ENCODE results near the gene PARN.
"Not testable (repeated sequence)": the region's sequence is repeated elsewhere in the genome, so short reads cannot be mapped to it uniquely, and the experiment has no call there.

Gene PARN

DNA sequence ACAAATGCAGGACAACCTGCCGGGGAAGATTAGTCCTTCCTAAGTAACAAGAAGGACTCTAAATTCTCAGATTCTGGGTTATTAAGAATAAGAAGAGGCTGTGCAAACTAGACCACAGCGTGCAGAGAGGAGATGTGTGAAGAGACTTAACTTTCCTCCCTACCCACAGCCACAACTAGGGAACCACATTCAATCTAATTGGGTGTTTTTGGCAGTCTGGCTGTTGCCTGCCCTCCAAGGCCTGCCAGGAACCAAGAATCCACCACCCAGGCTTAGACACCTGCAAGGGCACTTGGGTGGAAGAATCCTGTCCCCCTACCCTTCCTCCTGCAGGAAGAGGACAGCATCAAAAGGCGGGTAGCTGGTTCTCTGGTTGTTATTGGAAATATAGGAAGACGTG is 202.0 kb downstream of the PARN start:
- no peak for FAIRE-seq

DNA sequence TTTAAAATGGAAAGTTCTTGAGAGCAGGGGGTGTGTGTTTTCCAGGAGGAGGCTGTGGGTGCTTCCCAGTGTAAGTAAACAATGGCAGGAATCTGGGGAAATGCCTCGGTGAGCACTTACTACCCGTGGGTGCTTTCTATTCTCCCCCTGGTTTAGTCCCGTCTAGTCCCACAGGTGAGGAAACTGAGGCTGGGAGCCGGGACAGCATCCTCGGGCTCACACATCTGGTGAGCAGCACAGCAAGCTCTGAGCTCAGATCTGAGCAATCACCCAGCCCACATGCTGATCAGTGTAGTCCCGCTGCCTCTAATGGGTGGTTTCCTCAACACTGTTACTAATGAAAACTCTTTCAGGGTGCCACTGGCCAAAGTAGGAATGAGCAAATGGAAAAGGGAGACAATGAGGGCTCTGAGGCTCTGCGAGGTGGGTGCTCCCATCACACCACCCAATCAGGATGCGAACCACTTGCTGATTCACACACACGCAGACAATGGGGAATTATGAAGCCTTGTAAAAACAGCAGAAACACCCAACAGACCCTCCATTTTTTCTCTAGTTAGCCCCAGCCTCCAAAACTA is 202.6 kb downstream of the PARN start:
- no peak for FAIRE-seq

DNA sequence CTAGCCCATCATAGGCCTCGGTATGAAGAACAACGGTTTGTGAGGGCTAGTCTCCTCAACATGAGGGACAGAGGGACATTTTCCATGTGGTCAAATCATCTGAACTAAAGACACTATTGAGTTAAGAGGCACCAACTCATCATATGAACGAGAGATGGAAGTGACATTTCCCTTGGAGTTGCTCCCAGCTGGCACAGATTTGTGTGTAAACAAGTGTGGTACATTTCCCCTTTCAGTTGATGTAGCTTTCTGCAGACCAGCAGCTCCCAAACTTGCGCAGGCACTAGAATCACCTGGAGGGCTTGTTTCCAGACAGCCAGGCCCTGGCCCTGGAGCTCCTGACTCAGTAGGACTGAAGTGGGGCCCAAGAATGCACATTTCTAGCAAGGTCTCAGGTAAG is 205.5 kb downstream of the PARN start:
- FAIRE-seq = no peak

DNA sequence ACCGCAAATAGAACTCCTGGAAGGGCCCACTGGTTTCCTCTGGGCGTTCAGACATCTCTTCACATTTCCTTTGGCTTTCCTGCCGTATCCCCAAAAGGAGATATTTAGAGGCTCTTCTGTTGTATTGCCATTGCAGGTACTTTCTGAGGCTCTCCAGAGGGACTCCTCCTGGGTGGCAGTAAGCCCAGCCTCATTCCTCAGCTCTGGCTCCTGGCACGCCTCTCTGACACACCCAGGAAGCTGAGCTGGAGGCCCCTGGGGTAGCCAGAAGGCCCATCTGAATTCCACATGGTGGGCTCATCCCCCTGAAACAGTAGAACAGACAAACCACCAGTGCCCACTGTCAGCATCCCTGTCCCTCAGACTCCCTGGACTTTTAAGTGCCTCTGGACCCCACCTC is 206.7 kb downstream of the PARN start:
- FAIRE-seq = no peak

GRCh38 chr16:14420721-14421488 is 209.2 kb downstream of the PARN start:
- no peak for FAIRE-seq

GRCh38 chr16:14420243-14420642 is 209.8 kb downstream of the PARN start:
- FAIRE-seq = not testable (repeated sequence)

DNA sequence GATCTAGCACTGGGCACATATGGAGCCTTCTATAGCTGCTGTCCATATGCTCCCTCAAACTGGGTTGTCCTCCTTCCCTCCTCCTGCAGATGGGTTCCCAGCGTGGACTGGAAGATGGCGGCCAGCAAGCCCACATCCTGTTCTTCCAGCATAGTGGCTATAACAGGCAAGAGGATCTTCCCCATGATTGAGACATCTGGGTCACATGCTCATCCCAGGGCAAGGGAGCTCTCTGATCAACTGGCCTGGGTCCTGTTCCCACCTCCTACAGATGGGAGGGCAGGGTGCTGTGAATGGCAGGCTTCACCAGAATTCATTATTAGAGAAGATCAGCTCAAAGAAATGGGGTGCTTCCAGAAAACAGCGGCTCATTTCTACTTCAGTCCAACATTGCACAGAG is 210.2 kb downstream of the PARN start:
- FAIRE-seq = no peak

- no peak for FAIRE-seq
Observed at GRCh38 chr16:14418795-14419225, 211.2 kb downstream of the PARN start.

GRCh38 chr16:14416184-14416583 is 213.9 kb downstream of the PARN start:
- FAIRE-seq = no peak

DNA sequence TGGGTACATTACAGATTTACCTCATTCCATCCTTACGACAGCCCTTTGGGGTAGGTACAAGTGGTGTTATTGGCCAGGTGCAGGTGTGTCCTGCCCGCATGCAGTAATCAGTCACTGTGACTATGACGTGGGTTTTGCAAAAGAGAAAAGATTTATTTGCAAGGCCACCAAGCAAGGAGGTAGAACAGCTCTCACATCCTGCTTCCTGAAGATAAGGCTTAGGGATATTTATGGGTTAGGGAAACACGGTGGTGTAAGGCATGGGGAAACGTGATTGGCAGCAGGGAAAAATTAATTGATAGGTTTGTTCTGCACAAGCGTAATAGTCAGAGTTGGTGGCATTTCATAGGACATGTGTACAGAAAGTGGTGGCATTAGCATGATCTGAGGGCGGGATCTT is 214.8 kb downstream of the PARN start:
- no peak for FAIRE-seq

GRCh38 chr16:14409563-14409962 is 220.5 kb downstream of the PARN start:
- FAIRE-seq = no peak

- no peak for FAIRE-seq
Observed at GRCh38 chr16:14407786-14408399, 222.2 kb downstream of the PARN start.

- no peak for FAIRE-seq
Observed at GRCh38 chr16:14405611-14406537, 224.2 kb downstream of the PARN start.

DNA sequence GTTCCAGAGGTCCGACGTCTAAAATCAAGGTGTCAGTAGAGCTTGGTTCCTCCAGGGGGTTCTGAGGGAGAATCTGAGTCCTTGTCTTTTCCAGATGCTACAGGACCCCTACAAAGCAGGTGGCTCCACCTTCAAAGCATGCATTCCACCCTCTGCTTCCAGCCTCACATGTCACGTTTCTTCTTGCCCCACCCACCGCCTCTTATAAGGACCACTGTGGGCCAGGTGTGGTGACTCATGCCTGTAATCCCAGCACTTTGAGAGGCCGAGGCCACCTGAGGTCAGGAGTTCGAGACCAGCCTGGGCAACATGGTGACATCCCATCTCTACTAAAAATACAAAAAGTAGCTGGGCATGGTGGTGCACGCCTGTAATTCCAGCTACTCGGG is 227.1 kb downstream of the PARN start:
- FAIRE-seq = not testable (repeated sequence)

DNA sequence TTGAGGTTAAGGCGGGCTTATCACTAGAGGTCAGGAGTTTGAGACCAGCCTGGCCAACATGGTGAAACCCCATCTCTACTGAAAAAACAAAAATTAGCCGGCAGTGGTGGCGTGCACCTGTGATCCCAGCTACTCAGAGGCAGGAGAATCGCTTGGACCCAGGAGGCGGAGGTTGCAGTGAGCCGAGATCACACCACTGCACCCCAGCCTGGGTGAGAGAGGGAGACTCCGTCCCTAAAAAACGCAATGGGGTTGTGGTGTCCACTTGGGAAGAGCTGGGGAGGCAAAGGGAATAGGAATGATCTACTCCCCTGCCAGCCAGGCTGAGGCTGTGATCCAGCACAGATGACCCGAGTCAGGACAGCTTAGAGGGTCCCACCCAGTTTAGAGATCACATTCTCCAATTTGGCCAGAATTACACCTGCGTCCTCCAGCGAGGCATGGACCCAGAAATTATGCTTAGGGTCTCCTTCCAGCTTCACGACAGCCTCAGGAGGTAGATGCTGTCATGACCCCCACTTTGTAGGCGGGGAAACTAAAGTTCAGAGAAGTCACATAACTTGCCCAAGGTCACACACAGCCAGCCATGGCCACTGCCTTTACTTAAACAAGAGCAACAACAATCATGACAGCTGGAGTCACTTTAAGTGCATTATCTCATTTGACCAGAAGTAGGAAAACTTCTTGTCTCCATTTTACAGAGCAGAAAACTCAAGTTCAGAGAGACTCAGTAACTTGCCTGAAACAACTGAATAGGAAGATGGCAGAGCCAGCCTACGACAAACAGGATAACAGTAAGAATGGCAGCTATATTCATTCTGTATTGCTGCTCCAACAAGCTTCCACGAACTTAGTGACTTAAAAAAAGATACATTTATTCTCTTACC is 227.7 kb downstream of the PARN start:
- not testable (repeated sequence) for FAIRE-seq

DNA sequence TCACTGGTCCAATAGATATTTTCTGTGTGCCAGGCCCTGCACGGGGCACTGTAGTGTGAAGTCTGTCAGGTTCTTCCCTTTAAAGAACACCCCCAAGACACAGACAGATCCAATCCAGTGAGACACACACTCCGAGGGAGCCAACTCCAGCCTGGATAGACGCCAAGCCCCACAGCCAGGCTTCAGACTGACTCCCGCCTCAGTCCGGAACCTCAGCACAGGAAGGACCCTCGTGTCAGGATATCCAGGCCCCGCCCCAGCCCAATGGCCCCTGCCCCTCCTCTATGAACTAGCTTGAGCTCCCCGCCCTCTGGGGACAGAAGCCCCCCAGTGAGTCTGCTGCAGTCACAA is 228.4 kb downstream of the PARN start:
- FAIRE-seq = not testable (repeated sequence)

GRCh38 chr16:14400978-14401710 is 228.9 kb downstream of the PARN start:
- FAIRE-seq = not testable (repeated sequence)

GRCh38 chr16:14400285-14400977 is 229.6 kb downstream of the PARN start:
- FAIRE-seq = no peak

DNA sequence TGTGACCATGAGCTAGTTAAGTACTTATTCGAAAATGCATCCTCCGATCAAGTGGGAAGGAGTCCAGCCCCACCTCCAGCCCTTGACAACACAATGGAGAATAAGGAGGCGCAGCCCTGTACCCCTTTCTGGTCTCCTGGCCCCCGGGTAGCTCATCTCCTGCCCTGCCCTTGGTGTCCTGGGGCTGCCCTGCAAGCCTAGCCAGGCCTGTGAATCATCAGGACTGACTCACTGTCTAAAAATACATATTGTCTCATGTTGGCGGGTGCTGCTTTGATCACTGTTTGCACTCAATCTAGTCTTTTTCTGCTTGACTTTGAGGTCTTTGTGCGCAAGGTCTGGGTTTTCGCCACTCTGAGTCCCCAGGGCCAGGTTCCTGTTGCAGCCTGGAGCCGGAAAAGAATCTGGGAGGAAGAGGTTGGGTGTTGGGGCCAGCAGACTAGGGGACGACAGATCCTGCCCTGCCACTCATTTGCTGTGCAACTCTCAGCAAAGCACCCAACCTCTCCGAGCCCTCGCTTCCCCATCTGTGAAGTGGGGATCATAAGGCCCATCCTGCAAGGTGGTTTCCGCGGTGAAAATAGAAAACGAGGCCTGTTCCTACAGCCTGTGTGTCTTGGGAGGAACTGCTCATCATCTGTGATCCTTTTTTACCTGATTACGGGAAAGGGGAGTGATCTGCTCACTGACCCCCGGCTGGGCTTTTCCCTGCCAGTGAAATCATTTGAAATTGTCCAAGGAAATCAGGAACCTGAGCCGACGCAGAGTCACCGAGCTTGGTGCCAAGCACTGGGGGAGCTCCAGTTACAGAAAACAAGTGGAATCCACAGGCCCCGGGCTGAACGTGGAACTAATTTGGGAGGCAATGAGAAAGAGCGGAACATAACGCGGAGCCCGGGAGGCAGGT is 230.4 kb downstream of the PARN start:
- FAIRE-seq = peak; percentile 6
